GM19468 (cell line): ENCODE data around the gene NUAK2.

Experiments used
- ATAC-seq: cut with Tn5 transposase; IDR thresholded peaks from one replicate; pipeline ENCODE4 v1.9.1; 2021; ENCODE audit warnings: mild to moderate bottlenecking, moderate library complexity, moderate number of reproducible peaks; ENCODE audit not compliant: unreplicated experiment; ENCODE audit errors: extremely low read depth

Gene NUAK2

GRCh38 chr1:205279986-205280385 is 41.6 kb downstream of the NUAK2 start:
- ATAC-seq, result no peak

- ATAC-seq, result no peak
Observed at GRCh38 chr1:205276689-205277065, 44.9 kb downstream of the NUAK2 start.

- ATAC-seq, result no peak
Observed at GRCh38 chr1:205275916-205276688, 45.4 kb downstream of the NUAK2 start.

GRCh38 chr1:205275133-205275532 is 46.4 kb downstream of the NUAK2 start:
- ATAC-seq, result no peak

GRCh38 chr1:205274041-205274691 is 47.4 kb downstream of the NUAK2 start:
- ATAC-seq, result no peak

- ATAC-seq, result no peak
Observed at GRCh38 chr1:205273551-205273982, 48.0 kb downstream of the NUAK2 start.

- no peak for ATAC-seq
Observed at GRCh38 chr1:205272536-205272935, 49.0 kb downstream of the NUAK2 start.

GRCh38 chr1:205271745-205272144 is 49.8 kb downstream of the NUAK2 start:
- no peak for ATAC-seq

- no peak for ATAC-seq
Observed at GRCh38 chr1:205271277-205271676, 50.3 kb downstream of the NUAK2 start.

- no peak for ATAC-seq
Observed at GRCh38 chr1:205270764-205271163, 50.8 kb downstream of the NUAK2 start.

- no peak for ATAC-seq
Observed at GRCh38 chr1:205270271-205270670, 51.3 kb downstream of the NUAK2 start.

GRCh38 chr1:205269711-205270110 is 51.8 kb downstream of the NUAK2 start:
- ATAC-seq, result no peak

- ATAC-seq, result no peak
Observed at GRCh38 chr1:205268846-205269680, 52.5 kb downstream of the NUAK2 start.

GRCh38 chr1:205267306-205267902 is 54.1 kb downstream of the NUAK2 start:
- no peak for ATAC-seq

GRCh38 chr1:205266611-205267305 is 54.8 kb downstream of the NUAK2 start:
- no peak for ATAC-seq

GRCh38 chr1:205263580-205264190 is 57.9 kb downstream of the NUAK2 start:
- no peak for ATAC-seq

- ATAC-seq, result no peak
Observed at GRCh38 chr1:205262731-205263171, 58.8 kb downstream of the NUAK2 start.

- no peak for ATAC-seq
Observed at GRCh38 chr1:205261946-205262691, 59.4 kb downstream of the NUAK2 start.
